AG09319 (cell line): ENCODE data around the gene IL17B.

Source experiments
- DNase-seq: peaks from one replicate; pipeline ENCODE4 v3.0.0-alpha.2; 2010; ENCODE audit warnings: low read depth; ENCODE audit errors: extremely low read depth
- TF ChIP-seq, protein P1 (sequence below): IDR thresholded peaks from 2 replicates; pipeline ENCODE4 v1.5.1; 2011; ENCODE audit warnings: low read depth, mild to moderate bottlenecking, inconsistent platforms, low read length, moderate library complexity

Gene IL17B

DNA sequence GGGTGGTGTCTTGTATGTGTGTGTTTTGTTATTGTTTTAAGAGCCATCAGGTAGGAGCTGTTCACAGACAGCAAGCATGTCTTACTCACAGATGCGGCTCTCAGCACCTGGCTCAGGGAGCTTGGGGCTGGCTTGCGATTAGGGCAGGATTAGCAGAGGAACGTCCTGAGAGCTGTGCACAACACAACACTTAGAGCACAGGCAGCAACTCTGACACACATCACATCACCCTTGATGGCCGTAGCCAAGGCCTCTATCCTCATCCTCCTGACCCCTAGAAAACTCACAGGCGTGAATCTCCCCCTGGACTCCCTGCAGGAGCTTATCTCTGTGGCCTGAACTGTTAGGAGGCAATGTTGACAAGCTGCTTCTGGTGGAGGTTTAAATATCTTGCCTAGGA is 7.1 kb upstream of the IL17B start:
- DNase-seq, result no peak
- TF ChIP-seq, protein P1, sequence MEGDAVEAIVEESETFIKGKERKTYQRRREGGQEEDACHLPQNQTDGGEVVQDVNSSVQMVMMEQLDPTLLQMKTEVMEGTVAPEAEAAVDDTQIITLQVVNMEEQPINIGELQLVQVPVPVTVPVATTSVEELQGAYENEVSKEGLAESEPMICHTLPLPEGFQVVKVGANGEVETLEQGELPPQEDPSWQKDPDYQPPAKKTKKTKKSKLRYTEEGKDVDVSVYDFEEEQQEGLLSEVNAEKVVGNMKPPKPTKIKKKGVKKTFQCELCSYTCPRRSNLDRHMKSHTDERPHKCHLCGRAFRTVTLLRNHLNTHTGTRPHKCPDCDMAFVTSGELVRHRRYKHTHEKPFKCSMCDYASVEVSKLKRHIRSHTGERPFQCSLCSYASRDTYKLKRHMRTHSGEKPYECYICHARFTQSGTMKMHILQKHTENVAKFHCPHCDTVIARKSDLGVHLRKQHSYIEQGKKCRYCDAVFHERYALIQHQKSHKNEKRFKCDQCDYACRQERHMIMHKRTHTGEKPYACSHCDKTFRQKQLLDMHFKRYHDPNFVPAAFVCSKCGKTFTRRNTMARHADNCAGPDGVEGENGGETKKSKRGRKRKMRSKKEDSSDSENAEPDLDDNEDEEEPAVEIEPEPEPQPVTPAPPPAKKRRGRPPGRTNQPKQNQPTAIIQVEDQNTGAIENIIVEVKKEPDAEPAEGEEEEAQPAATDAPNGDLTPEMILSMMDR, result no peak

- TF ChIP-seq, protein P1, result no peak
- no peak for DNase-seq
These were observed 4.3 kb upstream of the IL17B start for GRCh38 chr5:149383399-149383798.

- no peak for DNase-seq
- TF ChIP-seq, protein P1, result no peak
These were observed 3.6 kb upstream of the IL17B start for GRCh38 chr5:149382517-149383220.

GRCh38 chr5:149381986-149382338 is 2.9 kb upstream of the IL17B start:
- TF ChIP-seq, protein P1, result peak; percentile 98
- no peak for DNase-seq

DNA sequence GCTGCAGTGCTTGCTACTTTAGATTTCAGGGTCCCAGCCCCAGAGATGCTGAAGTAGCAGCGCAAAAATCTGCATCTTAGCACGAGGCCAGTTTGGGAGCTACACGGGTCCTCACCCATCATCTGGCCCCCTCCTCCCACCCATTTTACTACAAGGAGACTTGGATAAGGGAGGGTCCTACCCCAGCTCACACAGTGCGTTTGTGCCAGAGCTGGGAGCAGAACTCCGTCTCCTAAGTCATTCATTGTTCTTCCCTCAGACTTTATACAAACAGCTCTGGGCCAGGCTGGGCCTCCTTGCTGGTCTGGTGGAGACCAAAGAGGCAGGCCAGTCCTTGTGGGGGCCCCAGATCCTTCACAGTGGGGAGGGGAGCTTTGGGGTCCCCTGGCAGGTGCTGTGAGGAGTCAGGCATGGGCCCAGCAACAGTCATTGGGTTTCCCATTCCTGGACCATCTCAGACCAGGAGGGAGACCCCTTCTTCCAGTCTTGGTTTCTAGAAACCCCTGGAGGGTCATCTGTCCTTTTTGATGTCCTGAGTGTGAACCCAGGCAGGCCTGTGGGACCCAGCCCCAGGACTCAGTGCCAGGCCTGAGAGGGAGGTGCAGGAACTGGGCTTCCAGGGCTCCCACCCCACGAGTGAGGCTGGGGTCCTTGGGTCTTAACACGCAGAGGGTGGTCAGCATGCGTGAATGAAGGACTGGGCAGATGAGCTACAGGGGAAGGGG is 2.3 kb upstream of the IL17B start:
- TF ChIP-seq, protein P1, result no peak
- DNase-seq, result no peak

GRCh38 chr5:149380466-149381121 is 1.5 kb upstream of the IL17B start:
- TF ChIP-seq, protein P1, result no peak
- DNase-seq, result no peak

DNA sequence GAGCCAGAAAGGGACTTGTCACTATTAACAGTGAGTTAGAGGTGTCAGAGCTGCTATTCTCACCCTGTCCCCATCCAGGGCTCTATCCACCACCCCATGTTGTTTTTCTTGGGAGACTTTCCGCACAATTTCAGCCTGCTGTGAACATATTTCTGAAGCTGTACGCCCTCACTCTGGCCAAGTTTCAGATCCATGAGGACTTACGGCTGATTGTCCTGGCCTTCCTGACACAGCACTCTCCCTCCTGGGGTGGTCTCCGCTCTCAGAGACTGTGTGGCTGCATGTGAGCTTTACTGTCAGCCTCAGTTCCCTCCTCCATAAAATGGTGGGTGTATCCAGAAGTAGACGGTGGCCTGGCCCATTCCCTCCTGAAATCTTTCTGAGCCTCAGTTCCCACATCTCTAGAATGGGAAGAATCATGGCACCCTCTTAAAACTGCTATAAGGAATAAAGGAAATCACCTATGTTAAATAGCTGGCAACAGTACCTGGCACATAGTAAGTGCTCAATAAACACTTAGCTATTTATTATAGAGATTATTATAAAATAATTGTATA is 804 bp upstream of the IL17B start:
- TF ChIP-seq, protein P1, result no peak
- DNase-seq, result no peak
